Measurements from ENCODE around the gene NBPF1. TPM values are rescaled to one million over a fixed set of nuclear protein-coding genes. Genes with fewer than 3 reads are reported as not detected.
"Not testable (repeated sequence)": the region's sequence is repeated elsewhere in the genome, so short reads cannot be mapped to it uniquely, and the experiment has no call there.

The NBPF1 gene
- total RNA-seq, 1 experiment from 2014 or later: 28.9 TPM

DNA sequence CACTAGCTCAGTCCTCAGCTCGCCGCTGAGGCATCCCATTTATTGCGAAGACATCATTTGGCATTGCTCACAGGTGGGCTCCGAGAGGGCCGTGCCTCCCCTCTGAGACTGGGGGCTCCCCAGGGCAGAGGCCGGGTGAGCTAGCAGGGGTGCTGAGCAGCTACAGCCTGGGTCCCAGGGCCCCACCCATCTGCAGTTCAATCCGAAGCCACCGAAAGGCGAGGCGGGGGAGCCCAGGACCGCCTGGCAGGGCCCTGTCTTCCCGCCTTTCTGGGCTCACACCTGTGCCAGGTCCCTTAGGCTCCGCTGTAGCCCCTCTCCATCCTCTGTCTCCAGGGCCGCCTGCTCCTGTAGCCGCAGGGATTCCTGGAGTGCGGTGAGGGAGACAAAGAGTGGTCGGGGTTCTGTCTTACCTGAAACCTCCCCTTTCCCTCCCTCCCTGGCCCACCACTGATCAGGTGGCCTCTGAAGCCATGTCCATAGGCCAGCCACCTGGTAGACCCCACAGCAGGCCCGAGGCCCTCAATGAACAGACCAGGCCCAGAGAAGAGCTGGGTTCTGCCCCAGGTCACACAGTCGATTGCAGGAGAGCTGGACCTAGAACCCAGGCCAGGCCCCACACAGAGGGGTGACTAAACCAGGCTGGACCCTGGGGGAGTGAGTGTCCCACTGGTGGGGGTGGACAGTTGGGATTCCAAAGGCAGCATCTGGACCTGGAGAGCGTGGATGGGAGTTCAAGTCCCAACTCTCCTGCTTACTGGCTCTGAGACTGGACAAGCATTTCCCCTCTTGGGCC lies 18.1 kb upstream of the NBPF1 start:
- no peaks in the 10 kb centered on the region for H3K4me1 Mint-ChIP-seq (ENCODE audit: insufficient read depth, unreplicated experiment)
- TF ChIP-seq, protein P1, sequence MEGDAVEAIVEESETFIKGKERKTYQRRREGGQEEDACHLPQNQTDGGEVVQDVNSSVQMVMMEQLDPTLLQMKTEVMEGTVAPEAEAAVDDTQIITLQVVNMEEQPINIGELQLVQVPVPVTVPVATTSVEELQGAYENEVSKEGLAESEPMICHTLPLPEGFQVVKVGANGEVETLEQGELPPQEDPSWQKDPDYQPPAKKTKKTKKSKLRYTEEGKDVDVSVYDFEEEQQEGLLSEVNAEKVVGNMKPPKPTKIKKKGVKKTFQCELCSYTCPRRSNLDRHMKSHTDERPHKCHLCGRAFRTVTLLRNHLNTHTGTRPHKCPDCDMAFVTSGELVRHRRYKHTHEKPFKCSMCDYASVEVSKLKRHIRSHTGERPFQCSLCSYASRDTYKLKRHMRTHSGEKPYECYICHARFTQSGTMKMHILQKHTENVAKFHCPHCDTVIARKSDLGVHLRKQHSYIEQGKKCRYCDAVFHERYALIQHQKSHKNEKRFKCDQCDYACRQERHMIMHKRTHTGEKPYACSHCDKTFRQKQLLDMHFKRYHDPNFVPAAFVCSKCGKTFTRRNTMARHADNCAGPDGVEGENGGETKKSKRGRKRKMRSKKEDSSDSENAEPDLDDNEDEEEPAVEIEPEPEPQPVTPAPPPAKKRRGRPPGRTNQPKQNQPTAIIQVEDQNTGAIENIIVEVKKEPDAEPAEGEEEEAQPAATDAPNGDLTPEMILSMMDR (IDR thresholded peaks at IDR 0.05; ENCODE audit: unreplicated experiment): no peak
- POLR2A ChIA-PET: no interaction called here
- H3K9me3 Mint-ChIP-seq (ENCODE audit: unreplicated experiment): no peaks in the 10 kb centered on the region
- BruUV-seq (replicated peaks): no TSS peak
- H3K36me3 Mint-ChIP-seq (ENCODE audit: insufficient read depth, unreplicated experiment): peaks cover 9% of the 10 kb centered on the region
- H3K27ac Mint-ChIP-seq (ENCODE audit: low read depth, unreplicated experiment): no peak overlapping the region
- CTCF ChIA-PET: interaction anchor here (0.6 to 1.1 kb wide), 2 partner anchors 10 to 11 kb away, joined by 3 to 5 read pairs; no protein-coding TSS in a partner anchor
- H3K4me3 Mint-ChIP-seq (ENCODE audit: unreplicated experiment): no peak overlapping the region
- intact Hi-C loops (cut with micrococcal nuclease): no loop called here
- no peaks in the 10 kb centered on the region for H3K27me3 Mint-ChIP-seq (ENCODE audit: insufficient read depth, unreplicated experiment)
- no peak for DNase-seq (ENCODE audit: unreplicated experiment)

- no peak overlapping the region for H3K27ac Mint-ChIP-seq (ENCODE audit: low read depth, unreplicated experiment)
- no peak for DNase-seq (ENCODE audit: unreplicated experiment)
- H3K27me3 Mint-ChIP-seq (ENCODE audit: insufficient read depth, unreplicated experiment): no peaks in the 10 kb centered on the region
- ChIA-PET POLR2A (no interaction called here), CTCF (interaction anchor here (0.9 to 1.1 kb wide), 2 partner anchors 10 to 13 kb away, joined by 3 to 5 read pairs; no protein-coding TSS in a partner anchor)
- H3K4me3 Mint-ChIP-seq (ENCODE audit: unreplicated experiment): no peak overlapping the region
- H3K36me3 Mint-ChIP-seq (ENCODE audit: insufficient read depth, unreplicated experiment): peaks cover 16% of the 10 kb centered on the region
- H3K9me3 Mint-ChIP-seq (ENCODE audit: unreplicated experiment): no peaks in the 10 kb centered on the region
- no peaks in the 10 kb centered on the region for H3K4me1 Mint-ChIP-seq (ENCODE audit: insufficient read depth, unreplicated experiment)
- TF ChIP-seq, protein P1 (IDR thresholded peaks at IDR 0.05; ENCODE audit: unreplicated experiment): no peak
- BruUV-seq (replicated peaks): no TSS peak
- intact Hi-C loops (cut with micrococcal nuclease): no loop called here
Observed at GRCh38 chr1:16630661-16631247, 17.4 kb upstream of the NBPF1 start.

- POLR2A ChIA-PET; DNase-seq (ENCODE audit: unreplicated experiment); H3K4me3 Mint-ChIP-seq (ENCODE audit: unreplicated experiment); intact Hi-C loops (cut with micrococcal nuclease); H3K9me3 Mint-ChIP-seq (ENCODE audit: unreplicated experiment); H3K4me1 Mint-ChIP-seq (ENCODE audit: insufficient read depth, unreplicated experiment); H3K27me3 Mint-ChIP-seq (ENCODE audit: insufficient read depth, unreplicated experiment); BruUV-seq (replicated peaks): not testable (repeated sequence)
- Mint-ChIP-seq H3K36me3 (ENCODE audit: insufficient read depth, unreplicated experiment) (peaks cover 21% of the 10 kb centered on the region), H3K27ac (ENCODE audit: low read depth, unreplicated experiment) (peak overlapping the region; percentile 53)
- CTCF ChIA-PET: interaction anchor here (0.9 to 1.1 kb wide), 2 partner anchors 9 to 13 kb away, joined by 3 to 5 read pairs; no protein-coding TSS in a partner anchor
Observed at GRCh38 chr1:16629916-16630530, 16.7 kb upstream of the NBPF1 start.

DNA sequence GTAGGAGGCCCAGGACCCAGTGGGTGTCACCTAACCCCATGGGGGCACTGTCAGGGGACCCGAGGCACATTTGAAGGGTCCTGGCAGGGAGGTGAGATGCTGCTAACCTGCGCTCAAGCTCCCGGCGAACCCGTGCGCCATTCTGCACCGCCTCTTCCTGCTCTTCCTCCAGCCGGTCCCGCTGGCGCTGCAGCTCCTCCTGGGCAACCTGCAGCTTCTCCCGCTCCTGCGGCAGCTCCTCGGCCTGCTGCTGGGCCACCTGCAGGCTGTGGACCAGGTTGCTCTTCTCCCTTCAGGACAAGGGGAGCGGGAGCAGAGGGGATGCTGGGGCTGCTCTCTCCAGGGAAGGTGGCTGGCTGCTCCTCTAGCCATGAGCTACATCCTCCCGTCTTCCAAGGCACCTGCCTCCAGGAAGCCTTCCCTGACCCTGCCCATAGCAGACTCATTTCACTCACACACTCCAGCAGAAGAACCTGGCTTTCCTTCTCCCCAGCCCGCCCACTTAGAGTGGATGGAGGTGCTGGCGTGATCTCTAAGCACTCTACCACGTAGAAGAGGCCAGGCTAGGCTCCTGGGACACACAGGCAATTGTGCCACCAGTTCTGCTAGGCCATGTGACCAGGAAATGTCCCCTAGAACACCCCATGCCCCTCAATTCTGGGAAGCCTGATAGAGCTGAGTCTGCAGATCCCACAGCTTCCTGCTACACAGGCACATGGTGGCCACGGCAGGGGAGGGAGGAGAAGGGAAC lies 15.2 kb upstream of the NBPF1 start:
- intact Hi-C loops (cut with micrococcal nuclease): no loop called here
- no peaks in the 10 kb centered on the region for H3K4me1 Mint-ChIP-seq (ENCODE audit: insufficient read depth, unreplicated experiment)

GRCh38 chr1:16626409-16626983 lies 13.1 kb upstream of the NBPF1 start:
- H3K4me1 Mint-ChIP-seq (ENCODE audit: insufficient read depth, unreplicated experiment); H3K4me3 Mint-ChIP-seq (ENCODE audit: unreplicated experiment); DNase-seq (ENCODE audit: unreplicated experiment); intact Hi-C loops (cut with micrococcal nuclease); H3K9me3 Mint-ChIP-seq (ENCODE audit: unreplicated experiment); H3K27me3 Mint-ChIP-seq (ENCODE audit: insufficient read depth, unreplicated experiment); BruUV-seq (replicated peaks): not testable (repeated sequence)
- CTCF ChIA-PET: interaction anchor here (0.8 to 2.2 kb wide), 3 partner anchors 11 to 83 kb away, joined by 3 to 19 read pairs (median 5); no protein-coding TSS in a partner anchor
- peak overlapping the region; percentile 12 for H3K27ac Mint-ChIP-seq (ENCODE audit: low read depth, unreplicated experiment)
- peaks cover 24% of the 10 kb centered on the region for H3K36me3 Mint-ChIP-seq (ENCODE audit: insufficient read depth, unreplicated experiment)
- POLR2A ChIA-PET: interaction anchor here (0.6 to 6.0 kb wide), 4 partner anchors 8 to 90 kb away, joined by 4 to 57 read pairs (median 5); partner anchors contain the start of gene NBPF1

More for the DNA sequence above, 15.2 kb upstream of the NBPF1 start:
- TF ChIP-seq, protein P1 (IDR thresholded peaks at IDR 0.05; ENCODE audit: unreplicated experiment): no peak
- ChIA-PET POLR2A (interaction anchor here (0.8 to 0.9 kb wide), 2 partner anchors 9 to 16 kb away, joined by 3 read pairs; no protein-coding TSS in a partner anchor), CTCF (interaction anchor here (0.6 to 0.7 kb wide), 2 partner anchors 348 to 738 kb away, joined by 3 to 6 read pairs; no protein-coding TSS in a partner anchor)
- Mint-ChIP-seq H3K36me3 (ENCODE audit: insufficient read depth, unreplicated experiment) (peaks cover 24% of the 10 kb centered on the region), H3K27me3 (ENCODE audit: insufficient read depth, unreplicated experiment) (no peaks in the 10 kb centered on the region), H3K9me3 (ENCODE audit: unreplicated experiment) (no peaks in the 10 kb centered on the region), H3K4me3 (ENCODE audit: unreplicated experiment) (no peak overlapping the region), H3K27ac (ENCODE audit: low read depth, unreplicated experiment) (peak overlapping the region; percentile 3)
- no peak for DNase-seq (ENCODE audit: unreplicated experiment)
- no TSS peak for BruUV-seq (replicated peaks)

All from MCF 10A (cell line).